GM12878 (cell line): ENCODE results near the gene PSMB1. TPM values are rescaled to one million over a fixed set of nuclear protein-coding genes. Genes with fewer than 3 reads are reported as not detected.

Experiments used
- CHD2 ChIP-seq: IDR thresholded peaks from 2 replicates; pipeline ENCODE4 v1.6.1; 2011; ENCODE audit warnings: low read depth, low read length, improper control_type of control experiment, borderline replicate concordance
- MEF2A ChIP-seq: IDR thresholded peaks from 2 replicates; pipeline ENCODE4 v1.6.1; 2011; ENCODE audit warnings: low read depth, mild to moderate bottlenecking, low read length, moderate library complexity; ENCODE audit not compliant: insufficient read depth
- MTA2 ChIP-seq: fragments of 450-650 bp; IDR thresholded peaks from 2 replicates; pipeline ENCODE4 v1.6.1; 2016; ENCODE audit warnings: low read depth, mild to moderate bottlenecking, moderate library complexity
- SP1 ChIP-seq: IDR thresholded peaks from one replicate; pipeline ENCODE4 v1.6.1; 2011; ENCODE audit warnings: low read depth, low read length
- polyA plus RNA-seq, 11 experiments: library from polyadenylated mRNA; depleted of rRNA in 4 of 11; unstranded in 6 of 11; stranded (reverse) in 5 of 11; fragments of >200 nt; fragmentation: Nextera tagmentation in 4 of 11; fragmentation: Illumina TruSeq in 1 of 11; extraction: Ambion mirVana in 4 of 11; extraction: Trizol in 1 of 11; gene quantifications; 1 replicate in 1 of 11; 2 replicates in 10 of 11; pipeline versions ENCODE4 v1.2.1 to v1.2.3, GENCODE V29; 2011 to 2016; ENCODE audit warnings: inconsistent platforms in 2 of 11, missing spikeins in 2 of 11, low read depth in 1 of 11
- total RNA-seq, 4 experiments: library from RNA; depleted of rRNA in 3 of 4; stranded (reverse); fragments of >200 nt in 3 of 4; fragmentation: Illumina TruSeq in 1 of 4; extraction: Trizol in 1 of 4; gene quantifications; 2 replicates each; pipeline versions ENCODE4 v1.2.1 to v1.2.3, GENCODE V29; 2013 to 2021
- TF ChIP-seq, protein P1 (sequence below): IDR thresholded peaks from 2 replicates; pipeline ENCODE4 v1.6.1; 2012; ENCODE audit warnings: improper control_type of control experiment, low read depth, low read length; ENCODE audit not compliant: insufficient replicate concordance
- TF ChIP-seq, protein P2 (sequence below): fragments of 450-650 bp; conservative IDR thresholded peaks from 2 replicates; pipeline ENCODE4 v1.6.1; 2017; ENCODE audit warnings: mild to moderate bottlenecking, moderate library complexity

The PSMB1 gene
- total and polyA plus RNA-seq, 10 of the 15 experiments (the other 5 are each of a cell fraction or from before 2014, with no cell fraction given) = 208 to 1,317 (median 508) TPM

DNA sequence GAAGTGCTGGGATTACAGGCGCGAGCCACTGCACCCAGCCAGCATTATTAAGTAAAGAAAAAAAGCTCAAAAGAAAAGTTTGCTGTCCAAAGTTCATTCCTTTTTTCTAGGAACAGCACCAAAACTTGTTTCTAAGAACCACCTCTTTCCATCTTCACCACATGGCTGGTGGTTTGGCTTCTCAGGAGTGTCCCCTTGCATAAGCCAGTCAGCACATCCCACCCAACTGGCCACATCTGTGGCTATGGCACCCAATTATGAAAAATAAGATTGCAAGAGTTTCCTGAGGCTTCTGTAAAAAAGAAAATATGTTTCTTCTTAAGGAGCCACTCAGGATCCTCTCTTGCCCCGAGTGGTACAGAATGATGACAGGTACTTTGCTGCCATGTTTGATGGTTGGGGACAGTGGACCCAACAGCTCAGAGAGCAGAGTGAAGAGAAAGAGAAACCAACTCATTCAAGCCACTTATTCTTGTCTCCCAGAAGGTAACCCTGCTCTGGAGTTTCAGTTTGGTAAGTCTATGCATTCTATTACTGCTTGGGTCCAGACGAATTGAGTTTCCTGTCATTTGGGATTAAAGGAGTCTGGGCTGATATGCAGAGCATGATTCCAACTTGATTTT is 65.3 kb downstream of the PSMB1 start (continued):
- TF ChIP-seq, protein P1, sequence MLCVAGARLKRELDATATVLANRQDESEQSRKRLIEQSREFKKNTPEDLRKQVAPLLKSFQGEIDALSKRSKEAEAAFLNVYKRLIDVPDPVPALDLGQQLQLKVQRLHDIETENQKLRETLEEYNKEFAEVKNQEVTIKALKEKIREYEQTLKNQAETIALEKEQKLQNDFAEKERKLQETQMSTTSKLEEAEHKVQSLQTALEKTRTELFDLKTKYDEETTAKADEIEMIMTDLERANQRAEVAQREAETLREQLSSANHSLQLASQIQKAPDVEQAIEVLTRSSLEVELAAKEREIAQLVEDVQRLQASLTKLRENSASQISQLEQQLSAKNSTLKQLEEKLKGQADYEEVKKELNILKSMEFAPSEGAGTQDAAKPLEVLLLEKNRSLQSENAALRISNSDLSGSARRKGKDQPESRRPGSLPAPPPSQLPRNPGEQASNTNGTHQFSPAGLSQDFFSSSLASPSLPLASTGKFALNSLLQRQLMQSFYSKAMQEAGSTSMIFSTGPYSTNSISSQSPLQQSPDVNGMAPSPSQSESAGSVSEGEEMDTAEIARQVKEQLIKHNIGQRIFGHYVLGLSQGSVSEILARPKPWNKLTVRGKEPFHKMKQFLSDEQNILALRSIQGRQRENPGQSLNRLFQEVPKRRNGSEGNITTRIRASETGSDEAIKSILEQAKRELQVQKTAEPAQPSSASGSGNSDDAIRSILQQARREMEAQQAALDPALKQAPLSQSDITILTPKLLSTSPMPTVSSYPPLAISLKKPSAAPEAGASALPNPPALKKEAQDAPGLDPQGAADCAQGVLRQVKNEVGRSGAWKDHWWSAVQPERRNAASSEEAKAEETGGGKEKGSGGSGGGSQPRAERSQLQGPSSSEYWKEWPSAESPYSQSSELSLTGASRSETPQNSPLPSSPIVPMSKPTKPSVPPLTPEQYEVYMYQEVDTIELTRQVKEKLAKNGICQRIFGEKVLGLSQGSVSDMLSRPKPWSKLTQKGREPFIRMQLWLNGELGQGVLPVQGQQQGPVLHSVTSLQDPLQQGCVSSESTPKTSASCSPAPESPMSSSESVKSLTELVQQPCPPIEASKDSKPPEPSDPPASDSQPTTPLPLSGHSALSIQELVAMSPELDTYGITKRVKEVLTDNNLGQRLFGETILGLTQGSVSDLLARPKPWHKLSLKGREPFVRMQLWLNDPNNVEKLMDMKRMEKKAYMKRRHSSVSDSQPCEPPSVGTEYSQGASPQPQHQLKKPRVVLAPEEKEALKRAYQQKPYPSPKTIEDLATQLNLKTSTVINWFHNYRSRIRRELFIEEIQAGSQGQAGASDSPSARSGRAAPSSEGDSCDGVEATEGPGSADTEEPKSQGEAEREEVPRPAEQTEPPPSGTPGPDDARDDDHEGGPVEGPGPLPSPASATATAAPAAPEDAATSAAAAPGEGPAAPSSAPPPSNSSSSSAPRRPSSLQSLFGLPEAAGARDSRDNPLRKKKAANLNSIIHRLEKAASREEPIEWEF = no peak
- TF ChIP-seq MTA2 (no peak), CHD2 (no peak), MEF2A (no peak), SP1 (no peak)
- TF ChIP-seq, protein P2, sequence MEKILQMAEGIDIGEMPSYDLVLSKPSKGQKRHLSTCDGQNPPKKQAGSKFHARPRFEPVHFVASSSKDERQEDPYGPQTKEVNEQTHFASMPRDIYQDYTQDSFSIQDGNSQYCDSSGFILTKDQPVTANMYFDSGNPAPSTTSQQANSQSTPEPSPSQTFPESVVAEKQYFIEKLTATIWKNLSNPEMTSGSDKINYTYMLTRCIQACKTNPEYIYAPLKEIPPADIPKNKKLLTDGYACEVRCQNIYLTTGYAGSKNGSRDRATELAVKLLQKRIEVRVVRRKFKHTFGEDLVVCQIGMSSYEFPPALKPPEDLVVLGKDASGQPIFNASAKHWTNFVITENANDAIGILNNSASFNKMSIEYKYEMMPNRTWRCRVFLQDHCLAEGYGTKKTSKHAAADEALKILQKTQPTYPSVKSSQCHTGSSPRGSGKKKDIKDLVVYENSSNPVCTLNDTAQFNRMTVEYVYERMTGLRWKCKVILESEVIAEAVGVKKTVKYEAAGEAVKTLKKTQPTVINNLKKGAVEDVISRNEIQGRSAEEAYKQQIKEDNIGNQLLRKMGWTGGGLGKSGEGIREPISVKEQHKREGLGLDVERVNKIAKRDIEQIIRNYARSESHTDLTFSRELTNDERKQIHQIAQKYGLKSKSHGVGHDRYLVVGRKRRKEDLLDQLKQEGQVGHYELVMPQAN = no peak
